ENCODE measurements around the gene PUS1.

DNA sequence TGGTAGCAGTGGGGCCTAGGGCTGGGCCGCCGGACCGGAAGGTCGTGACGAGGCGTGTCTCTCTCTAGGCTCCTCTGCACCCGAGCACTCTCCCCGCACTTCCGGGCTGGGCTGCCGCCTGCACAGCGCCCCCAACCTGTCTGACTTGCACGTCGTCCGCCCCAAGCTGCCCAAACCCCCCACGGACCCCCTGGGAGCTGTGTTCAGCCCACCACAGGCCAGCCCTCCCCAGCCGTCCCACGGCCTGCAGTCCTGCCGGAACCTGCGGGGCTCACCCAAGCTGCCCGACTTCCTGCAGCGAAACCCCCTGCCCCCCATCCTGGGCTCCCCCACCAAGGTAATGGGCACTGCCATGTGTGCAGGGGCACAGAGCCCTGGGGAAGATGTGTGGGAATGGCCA lies 13.3 kb upstream of the PUS1 start:
- TF ChIP-seq EZH2 (IDR thresholded peaks at IDR 0.05) (no peak), POLR2AphosphoS5 (IDR thresholded peaks at IDR 0.05; ENCODE audit: borderline replicate concordance, low read depth, low read length) (no peak), FOXP2 (optimal IDR thresholded peaks at IDR 0.05; ENCODE audit: control extremely low read depth, extremely low read length, insufficient read depth) (no peak)

Measured in SK-N-MC (cell line).